Tibial nerve (tissue), 3 donors: ENCODE data around the gene TSHZ2.

Source experiments
- EP300 ChIP-seq, 2 donors: sonication (generic); formaldehyde crosslinking; IDR thresholded peaks; one replicate each; pipeline ENCODE4 v1.6.1; 2017; ENCODE audit warnings: antibody characterized with exemption in 2 of 2, mild to moderate bottlenecking in 1 of 2
- POLR2A ChIP-seq, 2 donors: fragments of 450-650 bp; IDR thresholded peaks; one replicate each; pipeline ENCODE4 v1.6.1; 2017; ENCODE audit warnings: antibody characterized with exemption in 2 of 2, mild to moderate bottlenecking in 2 of 2, moderate library complexity in 2 of 2

DNA sequence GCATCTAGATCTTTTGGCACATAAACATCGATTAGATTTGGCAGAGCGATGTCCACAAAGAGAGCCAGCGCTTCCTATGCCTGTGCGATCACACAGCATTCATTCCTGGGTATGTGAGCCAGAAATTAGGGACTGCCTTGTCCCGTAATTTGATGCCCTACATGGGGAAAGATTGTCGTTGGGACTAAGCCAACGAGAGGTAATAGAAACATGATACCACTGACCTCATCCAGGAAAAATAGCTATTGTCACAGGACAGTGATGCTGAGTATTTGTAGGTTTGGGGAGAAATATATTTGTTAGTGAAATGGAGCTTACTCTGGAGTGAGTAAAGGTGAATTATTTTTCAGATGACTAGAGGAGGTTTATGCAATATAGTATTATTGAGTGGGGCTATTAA, 154.0 kb downstream of the TSHZ2 start:
- no peak for TF ChIP-seq EP300 (IDR thresholded peaks at IDR 0.05)
- no peak for TF ChIP-seq POLR2A (IDR thresholded peaks at IDR 0.05)
